ENCODE results near the gene DPH5. TPM values are rescaled to one million over a fixed set of nuclear protein-coding genes. Genes with fewer than 3 reads are reported as not detected.
"Not testable (repeated sequence)": the region's sequence is repeated elsewhere in the genome, so short reads cannot be mapped to it uniquely, and the experiment has no call there.

Gene DPH5
- total and polyA plus RNA-seq, 2 donors (not counting 3 experiments of a cell fraction or from before 2014, with no cell fraction given), result 37.2 to 43.6 TPM

- peaks cover 11% of the 10 kb centered on the region for H3K79me2 ChIP-seq (ENCODE audit: control insufficient read depth, insufficient read depth, low read length)
- H2AFZ ChIP-seq (ENCODE audit: low read depth, low read length), result no peak overlapping the region
- H3K4me2 ChIP-seq (ENCODE audit: insufficient read depth, low read length), result no peak overlapping the region
- peak; percentile 13 for DNase-seq (ENCODE audit: low read depth, low spot score)
- no TSS peak for BruUV-seq (replicated peaks)
- no peaks in the 10 kb centered on the region for H3K27me3 ChIP-seq (ENCODE audit: control insufficient read depth in 2 of 2, insufficient read depth in 2 of 2, low read length in 2 of 2)
- intact Hi-C loops (cut with micrococcal nuclease) (no loop called here), dilution Hi-C loops (cut with MboI; ENCODE audit: extremely low pct_ligation_motif_present, low sequenced_read_pairs) (no loop called here)
- H3K9me1 ChIP-seq (replicated peaks; ENCODE audit: control insufficient read depth, extremely low read depth, insufficient read depth, low read length), result no peaks in the 10 kb centered on the region
- TF ChIP-seq MAX (IDR thresholded peaks at IDR 0.05; ENCODE audit: insufficient read depth, insufficient read length) (no peak), POLR2A (IDR thresholded peaks at IDR 0.05; ENCODE audit: low read depth, low read length) (no peak), POLR2AphosphoS5 (IDR thresholded peaks at IDR 0.05; ENCODE audit: insufficient read depth, low read depth, low read length) (no peak), GATA2 (IDR thresholded peaks at IDR 0.05; ENCODE audit: insufficient read depth, insufficient read length, low read depth, low read length) (no peak)
- no peaks in the 10 kb centered on the region for H3K9me3 ChIP-seq (replicated peaks; ENCODE audit: control insufficient read depth, insufficient read depth, low read length)
- ChIA-PET POLR2A (no interaction called here), CTCF (interaction anchor here (1.1 to 1.2 kb wide), 2 partner anchors 8 to 359 kb away, joined by 3 read pairs; no protein-coding TSS in a partner anchor)
- no peak overlapping the region for H3K4me3 ChIP-seq (replicated peaks in 1 of 3; ENCODE audit: insufficient read depth in 1 of 3, low read depth in 1 of 3, low read length in 3 of 3)
- H3K27ac ChIP-seq (ENCODE audit: insufficient read depth, low read depth, low read length), result no peak overlapping the region
- peaks cover 23% of the 10 kb centered on the region for H3K4me1 ChIP-seq (ENCODE audit: control insufficient read depth, extremely low read depth, insufficient read depth, low read length)
- peaks cover 0 to 4% of the 10 kb centered on the region in 2 experiments for H3K36me3 ChIP-seq (ENCODE audit: control insufficient read depth in 2 of 2, extremely low read depth in 1 of 2, insufficient read depth in 2 of 2, low read length in 2 of 2)
- no peak for FAIRE-seq
- H4K20me1 ChIP-seq (replicated peaks; ENCODE audit: control insufficient read depth, extremely low read depth, insufficient read depth, low read length), result no peaks in the 10 kb centered on the region
- H3K9ac ChIP-seq (replicated peaks; ENCODE audit: extremely low read depth, insufficient read depth, low read length), result no peak overlapping the region
Observed at GRCh38 chr1:100950781-100951180, 74.8 kb downstream of the DPH5 start.

DNA sequence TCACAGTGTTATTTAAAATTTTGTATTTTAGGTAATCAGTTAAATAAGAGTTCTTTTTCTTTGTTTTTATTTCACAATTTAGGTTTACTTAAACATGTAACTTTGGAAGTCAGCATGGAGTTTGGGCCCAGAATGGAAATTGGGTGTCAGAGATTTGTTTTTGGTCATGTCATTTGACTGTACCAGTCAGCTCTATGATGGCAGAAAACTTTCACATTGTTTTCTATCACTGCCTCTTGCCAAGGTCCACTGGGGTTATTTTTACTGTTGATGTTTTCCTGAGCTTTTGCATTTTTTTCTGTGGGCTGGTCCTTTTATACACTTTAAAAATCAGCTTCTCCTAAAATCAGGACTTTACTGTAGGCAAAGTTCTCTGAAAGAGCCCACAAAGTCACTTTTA, 75.2 kb downstream of the DPH5 start:
- DNase-seq (ENCODE audit: low read depth, low spot score) (no peak), FAIRE-seq (no peak)
- Histone ChIP-seq H3K36me3 (ENCODE audit: control insufficient read depth in 2 of 2, extremely low read depth in 1 of 2, insufficient read depth in 2 of 2, low read length in 2 of 2) (peaks cover 0 to 4% of the 10 kb centered on the region in 2 experiments), H3K27ac (ENCODE audit: insufficient read depth, low read depth, low read length) (no peak overlapping the region), H3K4me1 (ENCODE audit: control insufficient read depth, extremely low read depth, insufficient read depth, low read length) (peaks cover 19% of the 10 kb centered on the region), H3K9ac (replicated peaks; ENCODE audit: extremely low read depth, insufficient read depth, low read length) (no peak overlapping the region), H2AFZ (ENCODE audit: low read depth, low read length) (no peak overlapping the region), H3K4me3 (replicated peaks in 1 of 3; ENCODE audit: insufficient read depth in 1 of 3, low read depth in 1 of 3, low read length in 3 of 3) (no peak overlapping the region), H3K79me2 (ENCODE audit: control insufficient read depth, insufficient read depth, low read length) (peaks cover 11% of the 10 kb centered on the region), H3K9me1 (replicated peaks; ENCODE audit: control insufficient read depth, extremely low read depth, insufficient read depth, low read length) (no peaks in the 10 kb centered on the region), H3K4me2 (ENCODE audit: insufficient read depth, low read length) (no peak overlapping the region), H3K9me3 (replicated peaks; ENCODE audit: control insufficient read depth, insufficient read depth, low read length) (no peaks in the 10 kb centered on the region), H4K20me1 (replicated peaks; ENCODE audit: control insufficient read depth, extremely low read depth, insufficient read depth, low read length) (no peaks in the 10 kb centered on the region), H3K27me3 (ENCODE audit: control insufficient read depth in 2 of 2, insufficient read depth in 2 of 2, low read length in 2 of 2) (no peaks in the 10 kb centered on the region)
- intact Hi-C loops (cut with micrococcal nuclease), result no loop called here
- BruUV-seq (replicated peaks), result no TSS peak
- dilution Hi-C loops (cut with MboI; ENCODE audit: extremely low pct_ligation_motif_present, low sequenced_read_pairs), result no loop called here
- ChIA-PET POLR2A (interaction anchor here (1.0 kb wide), 1 partner anchor 9 kb away, joined by 4 read pairs; no protein-coding TSS in a partner anchor), CTCF (interaction anchor here (1.1 to 1.2 kb wide), 2 partner anchors 9 to 359 kb away, joined by 3 read pairs; no protein-coding TSS in a partner anchor)
- TF ChIP-seq JUN (IDR thresholded peaks at IDR 0.05; ENCODE audit: borderline replicate concordance, insufficient read depth, insufficient read length, low read depth) (no peak), GATA2 (IDR thresholded peaks at IDR 0.05; ENCODE audit: insufficient read depth, insufficient read length, low read depth, low read length) (no peak), EZH2 (IDR thresholded peaks at IDR 0.05; ENCODE audit: borderline replicate concordance, low read depth, low read length, severe bottlenecking) (no peak)

GRCh38 chr1:100949515-100950158, 75.9 kb downstream of the DPH5 start:
- intact Hi-C loops (cut with micrococcal nuclease); FAIRE-seq: not testable (repeated sequence)

More at GRCh38 chr1:100949515-100950158, 75.9 kb downstream of the DPH5 start:
- CTCF ChIA-PET, result interaction anchor here (1.2 kb wide), 1 partner anchor 9 kb away, joined by 3 read pairs; no protein-coding TSS in a partner anchor
- H3K27me3 ChIP-seq (ENCODE audit: control insufficient read depth in 2 of 2, insufficient read depth in 2 of 2, low read length in 2 of 2); H3K27ac ChIP-seq (ENCODE audit: insufficient read depth, low read depth, low read length); H3K9ac ChIP-seq (replicated peaks; ENCODE audit: extremely low read depth, insufficient read depth, low read length); H4K20me1 ChIP-seq (replicated peaks; ENCODE audit: control insufficient read depth, extremely low read depth, insufficient read depth, low read length); H2AFZ ChIP-seq (ENCODE audit: low read depth, low read length); H3K4me2 ChIP-seq (ENCODE audit: insufficient read depth, low read length); BruUV-seq (replicated peaks); DNase-seq (ENCODE audit: low read depth, low spot score); H3K9me3 ChIP-seq (replicated peaks; ENCODE audit: control insufficient read depth, insufficient read depth, low read length); H3K9me1 ChIP-seq (replicated peaks; ENCODE audit: control insufficient read depth, extremely low read depth, insufficient read depth, low read length); H3K4me3 ChIP-seq (replicated peaks in 1 of 3; ENCODE audit: insufficient read depth in 1 of 3, low read depth in 1 of 3, low read length in 3 of 3); H3K36me3 ChIP-seq (ENCODE audit: control insufficient read depth in 2 of 2, extremely low read depth in 1 of 2, insufficient read depth in 2 of 2, low read length in 2 of 2); dilution Hi-C loops (cut with MboI; ENCODE audit: extremely low pct_ligation_motif_present, low sequenced_read_pairs): not testable (repeated sequence)
- peaks cover 12% of the 10 kb centered on the region for H3K4me1 ChIP-seq (ENCODE audit: control insufficient read depth, extremely low read depth, insufficient read depth, low read length)
- POLR2A ChIA-PET, result interaction anchor here (1.0 kb wide), 1 partner anchor 10 kb away, joined by 4 read pairs; no protein-coding TSS in a partner anchor
- H3K79me2 ChIP-seq (ENCODE audit: control insufficient read depth, insufficient read depth, low read length), result peaks cover 11% of the 10 kb centered on the region

Data from endothelial cell of umbilical vein (primary cell).